H9 (cell line): ENCODE measurements around the gene SPRN. TPM values are rescaled to one million over a fixed set of nuclear protein-coding genes. Genes with fewer than 3 reads are reported as not detected.

ENCODE experiments used
- DNase-seq: peaks from one replicate; pipeline ENCODE4 v3.0.0-alpha.2; 2017
- H2AFZ ChIP-seq: one replicate; pipeline ENCODE4 v1.6.1; 2013; ENCODE audit warnings: mild to moderate bottlenecking, low read length, control low read depth, moderate library complexity
- H2AK5ac ChIP-seq: 2 replicates; pipeline ENCODE4 v1.6.1; 2013; ENCODE audit warnings: low read length, control low read depth, mixed read lengths; ENCODE audit not compliant: insufficient read length
- H2BK120ac ChIP-seq: one replicate; pipeline ENCODE4 v1.6.1; 2013; ENCODE audit warnings: low read depth, mild to moderate bottlenecking, low read length, control low read depth, inconsistent platforms; ENCODE audit not compliant: poor library complexity, severe bottlenecking
- H2BK12ac ChIP-seq: 2 replicates; pipeline ENCODE4 v1.6.1; 2013; ENCODE audit warnings: low read length, control low read depth, mixed read lengths, low read depth; ENCODE audit not compliant: insufficient read length
- H2BK15ac ChIP-seq: 2 replicates; pipeline ENCODE4 v1.6.1; 2013; ENCODE audit warnings: low read depth, low read length, control low read depth
- H2BK20ac ChIP-seq: one replicate; pipeline ENCODE4 v1.6.1; 2013; ENCODE audit warnings: low read depth, mild to moderate bottlenecking, low read length, control low read depth, inconsistent platforms; ENCODE audit not compliant: poor library complexity, severe bottlenecking
- H2BK5ac ChIP-seq: 2 replicates; pipeline ENCODE4 v1.6.1; 2013; ENCODE audit warnings: low read length, control low read depth, mixed read lengths; ENCODE audit not compliant: insufficient read length
- H3K14ac ChIP-seq: 2 replicates; pipeline ENCODE4 v1.6.1; 2013; ENCODE audit warnings: low read length, control low read depth; ENCODE audit not compliant: insufficient read depth
- H3K18ac ChIP-seq: 2 replicates; pipeline ENCODE4 v1.6.1; 2013; ENCODE audit warnings: low read depth, mild to moderate bottlenecking, mixed read lengths, low read length, control low read depth; ENCODE audit not compliant: insufficient read length
- H3K23ac ChIP-seq: 2 replicates; pipeline ENCODE4 v1.6.1; 2013; ENCODE audit warnings: low read length, control low read depth, mixed read lengths, low read depth; ENCODE audit not compliant: insufficient read length
- H3K23me2 ChIP-seq: 2 replicates; pipeline ENCODE4 v1.6.1; 2013; ENCODE audit warnings: low read depth, mild to moderate bottlenecking, mixed read lengths, low read length, control low read depth; ENCODE audit not compliant: insufficient read length, poor library complexity, severe bottlenecking
- H3K27ac ChIP-seq: 2 replicates; pipeline ENCODE4 v1.5.1; 2013; ENCODE audit warnings: low read length, control low read depth, mixed read lengths, low read depth; ENCODE audit not compliant: insufficient read length
- H3K27me3 ChIP-seq: 2 replicates; pipeline ENCODE4 v1.6.1; 2013; ENCODE audit warnings: low read length, control low read depth, inconsistent platforms; ENCODE audit not compliant: insufficient read depth
- H3K4ac ChIP-seq: 2 replicates; pipeline ENCODE4 v1.6.1; 2013; ENCODE audit warnings: low read depth, mild to moderate bottlenecking, control low read depth, inconsistent platforms, low read length, moderate library complexity
- H3K4me1 ChIP-seq: 2 replicates; pipeline ENCODE4 v1.6.1; 2013; ENCODE audit warnings: low read length, control low read depth, inconsistent platforms; ENCODE audit not compliant: insufficient read depth
- H3K4me2 ChIP-seq: 2 replicates; pipeline ENCODE4 v1.6.1; 2013; ENCODE audit warnings: low read length, control low read depth, mixed read lengths; ENCODE audit not compliant: insufficient read length, insufficient read depth
- H3K56ac ChIP-seq: 2 replicates; pipeline ENCODE4 v1.6.1; 2013; ENCODE audit warnings: low read depth, mild to moderate bottlenecking, mixed read lengths, low read length, control low read depth; ENCODE audit not compliant: insufficient read length
- H3K79me1 ChIP-seq: 2 replicates; pipeline ENCODE4 v1.6.1; 2013; ENCODE audit warnings: low read depth, mild to moderate bottlenecking, moderate library complexity, low read length, control low read depth, inconsistent platforms; ENCODE audit not compliant: insufficient read depth, poor library complexity, severe bottlenecking
- H3K79me2 ChIP-seq: 2 replicates; pipeline ENCODE4 v1.6.1; 2013; ENCODE audit warnings: low read length, control low read depth, inconsistent platforms; ENCODE audit not compliant: insufficient read depth
- H3K9ac ChIP-seq: 2 replicates; pipeline ENCODE4 v1.6.1; 2013; ENCODE audit warnings: low read length, control low read depth, mixed read lengths; ENCODE audit not compliant: insufficient read length; ENCODE audit errors: extremely low read depth
- H3K9me3 ChIP-seq: one replicate; pipeline ENCODE4 v1.6.1; 2013; ENCODE audit warnings: low read depth, low read length, inconsistent platforms; ENCODE audit not compliant: control insufficient read depth
- H3T11ph ChIP-seq: one replicate; pipeline ENCODE4 v1.6.1; 2013; ENCODE audit warnings: mild to moderate bottlenecking, low read length, control low read depth, inconsistent platforms
- H4K20me1 ChIP-seq: one replicate; pipeline ENCODE4 v1.6.1; 2013; ENCODE audit not compliant: control insufficient read depth, insufficient read length, insufficient read depth
- H4K5ac ChIP-seq: 2 replicates; pipeline ENCODE4 v1.6.1; 2013; ENCODE audit warnings: low read depth, mild to moderate bottlenecking, mixed read lengths, low read length, control low read depth; ENCODE audit not compliant: insufficient read length
- H4K8ac ChIP-seq: replicated peaks from 2 replicates; pipeline ENCODE4 v1.6.1; 2013; ENCODE audit warnings: low read length, control low read depth, mixed read lengths, low read depth; ENCODE audit not compliant: insufficient read length
- H4K91ac ChIP-seq: 2 replicates; pipeline ENCODE4 v1.6.1; 2013; ENCODE audit warnings: low read depth, mild to moderate bottlenecking, moderate library complexity, mixed read lengths, low read length, control low read depth; ENCODE audit not compliant: insufficient read length
- H3K27ac Mint-ChIP-seq, 3 experiments: 2 replicates in 2 of 3; 3 replicates in 1 of 3; pipeline ENCODE4 v1.8.0; 2020 to 2021; ENCODE audit warnings: mixed read lengths in 3 of 3, mild to moderate bottlenecking in 1 of 3, moderate library complexity in 1 of 3
- H3K27me3 Mint-ChIP-seq: 2 replicates; pipeline ENCODE4 v1.8.0; 2021; ENCODE audit warnings: low read depth, mild to moderate bottlenecking, moderate library complexity, mixed read lengths
- H3K36me3 Mint-ChIP-seq, 3 experiments: 2 replicates in 2 of 3; 3 replicates in 1 of 3; pipeline ENCODE4 v1.8.0; 2020 to 2021; ENCODE audit warnings: low read depth in 3 of 3, mixed read lengths in 3 of 3; ENCODE audit not compliant: insufficient read depth in 1 of 3
- H3K4me1 Mint-ChIP-seq, 2 experiments: 2 replicates each; pipeline ENCODE4 v1.8.0; 2020; ENCODE audit warnings: mixed read lengths in 2 of 2
- H3K4me3 Mint-ChIP-seq, 2 experiments: 2 replicates in 1 of 2; 3 replicates in 1 of 2; pipeline ENCODE4 v1.8.0; 2020 to 2021; ENCODE audit warnings: mild to moderate bottlenecking in 2 of 2, mixed read lengths in 2 of 2, moderate library complexity in 1 of 2
- H3K9me3 Mint-ChIP-seq, 2 experiments: 2 replicates in 1 of 2; 3 replicates in 1 of 2; pipeline ENCODE4 v1.8.0; 2020; ENCODE audit warnings: mild to moderate bottlenecking in 2 of 2, mixed read lengths in 2 of 2, moderate library complexity in 1 of 2
- CTCF ChIP-seq: fragments of 200-600 bp; sonication (generic); conservative IDR thresholded peaks from 3 replicates; pipeline ENCODE4 v1.8.0; 2021; ENCODE audit warnings: antibody characterized with exemption, mild to moderate bottlenecking
- WGBS: extraction: QIAGEN DNeasy Blood & Tissue Kit; methylation state at CpG from one replicate; pipeline ENCODE4 v1.1.7; 2013; ENCODE audit warnings: missing lambda C conversion rate, low lambda C conversion rate, mixed read lengths; ENCODE audit not compliant: insufficient read length; ENCODE audit errors: extremely low coverage; 5-methylcytosine and 5-hydroxymethylcytosine counted together
- total RNA-seq: library from RNA; stranded (reverse); gene quantifications from 2 replicates; pipeline ENCODE4 v1.2.1, GENCODE V29; 2021

The SPRN gene
- total RNA-seq, 1 experiment from 2014 or later = 0.42 TPM

DNA sequence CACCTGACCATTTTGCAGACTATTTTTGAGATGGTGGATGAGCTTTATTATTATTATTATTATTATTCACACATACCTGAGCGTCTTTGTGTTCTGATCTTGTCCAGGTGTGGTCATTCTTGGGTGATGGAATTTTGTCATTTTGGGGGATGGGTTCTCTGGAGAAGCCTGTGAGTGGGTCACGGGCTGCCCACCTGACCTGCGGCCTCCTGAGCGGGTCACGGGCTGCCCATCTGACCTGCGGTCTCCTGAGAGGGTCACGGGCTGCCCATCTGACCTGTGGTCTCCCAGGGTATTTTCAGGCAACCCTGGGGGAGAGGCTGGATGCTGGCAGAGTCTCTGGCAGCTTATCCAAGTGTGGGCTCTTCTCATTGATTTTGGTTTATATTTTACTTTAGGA lies 36.6 kb upstream of the SPRN start:
- Histone ChIP-seq H3K79me2 (no peaks in the 10 kb centered on the region), H2AFZ (no peak overlapping the region), H3K27ac (no peak overlapping the region), H3K9me3 (peaks cover 75% of the 10 kb centered on the region), H2BK15ac (no peak overlapping the region), H3K23me2 (no peaks in the 10 kb centered on the region), H4K91ac (no peak overlapping the region), H3K4ac (no peak overlapping the region), H2AK5ac (no peak overlapping the region), H4K20me1 (no peaks in the 10 kb centered on the region), H2BK20ac (no peak overlapping the region), H3K4me1 (no peaks in the 10 kb centered on the region), H2BK5ac (no peak overlapping the region), H3K27me3 (no peaks in the 10 kb centered on the region), H2BK12ac (no peak overlapping the region), H3K56ac (no peak overlapping the region), H3K4me2 (no peak overlapping the region), H3K9ac (no peak overlapping the region), H2BK120ac (no peak overlapping the region), H3K14ac (no peak overlapping the region), H3K23ac (no peak overlapping the region), H4K8ac (no peak overlapping the region), H3T11ph (no peak overlapping the region), H4K5ac (no peak overlapping the region), H3K79me1 (no peaks in the 10 kb centered on the region), H3K18ac (no peak overlapping the region)
- Mint-ChIP-seq H3K4me3 (no peak overlapping the region), H3K9me3 (peaks cover 76 to 86% of the 10 kb centered on the region in 2 experiments), H3K4me1 (no peaks in the 10 kb centered on the region), H3K36me3 (peaks cover 5 to 13% (median 8%) of the 10 kb centered on the region in 3 experiments; a peak in 5 of 7 replicates), H3K27me3 (peaks cover 4% of the 10 kb centered on the region), H3K27ac (no peak overlapping the region)
- DNase-seq = no peak
- TF ChIP-seq CTCF = no peak
- WGBS = no CpG with 5 or more reads among the region's 7 CpGs
